Measurements from ENCODE around the gene CFAP47.

DNA sequence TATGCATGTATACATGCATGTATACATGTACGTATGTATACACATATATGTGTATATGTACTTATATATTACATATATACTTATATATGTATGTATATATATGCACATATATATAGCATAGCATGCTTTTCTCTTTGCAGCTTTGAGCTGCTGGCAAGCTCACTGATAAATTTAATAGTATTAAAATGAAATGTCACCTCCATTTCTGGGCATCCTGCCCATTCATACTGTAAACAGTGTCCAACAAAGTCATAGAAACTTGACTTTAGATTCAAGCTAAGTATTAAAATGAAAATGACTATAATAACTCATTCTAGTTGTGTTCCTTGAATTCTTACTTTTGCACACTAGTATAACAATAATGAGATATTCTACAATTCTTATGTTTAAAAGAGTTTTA is 163.7 kb downstream of the CFAP47 start:
- TF ChIP-seq EZH2 (IDR thresholded peaks at IDR 0.05; ENCODE audit: insufficient read depth, low read length), result no peak
- TF ChIP-seq, protein P1, sequence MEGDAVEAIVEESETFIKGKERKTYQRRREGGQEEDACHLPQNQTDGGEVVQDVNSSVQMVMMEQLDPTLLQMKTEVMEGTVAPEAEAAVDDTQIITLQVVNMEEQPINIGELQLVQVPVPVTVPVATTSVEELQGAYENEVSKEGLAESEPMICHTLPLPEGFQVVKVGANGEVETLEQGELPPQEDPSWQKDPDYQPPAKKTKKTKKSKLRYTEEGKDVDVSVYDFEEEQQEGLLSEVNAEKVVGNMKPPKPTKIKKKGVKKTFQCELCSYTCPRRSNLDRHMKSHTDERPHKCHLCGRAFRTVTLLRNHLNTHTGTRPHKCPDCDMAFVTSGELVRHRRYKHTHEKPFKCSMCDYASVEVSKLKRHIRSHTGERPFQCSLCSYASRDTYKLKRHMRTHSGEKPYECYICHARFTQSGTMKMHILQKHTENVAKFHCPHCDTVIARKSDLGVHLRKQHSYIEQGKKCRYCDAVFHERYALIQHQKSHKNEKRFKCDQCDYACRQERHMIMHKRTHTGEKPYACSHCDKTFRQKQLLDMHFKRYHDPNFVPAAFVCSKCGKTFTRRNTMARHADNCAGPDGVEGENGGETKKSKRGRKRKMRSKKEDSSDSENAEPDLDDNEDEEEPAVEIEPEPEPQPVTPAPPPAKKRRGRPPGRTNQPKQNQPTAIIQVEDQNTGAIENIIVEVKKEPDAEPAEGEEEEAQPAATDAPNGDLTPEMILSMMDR (IDR thresholded peaks at IDR 0.05; ENCODE audit: insufficient read depth, low read depth, low read length), result no peak

Measured in astrocyte (in vitro differentiated cells and primary cell).